Glutamatergic neuron (in vitro differentiated cells): ENCODE measurements around the gene LRRC25. TPM values are rescaled to one million over a fixed set of nuclear protein-coding genes. Genes with fewer than 3 reads are reported as not detected.
"Not testable (repeated sequence)": the region's sequence is repeated elsewhere in the genome, so short reads cannot be mapped to it uniquely, and the experiment has no call there.

Experiments used
- DNase-seq: peaks from one replicate; pipeline ENCODE4 v3.0.0; 2022
- H3K27ac Mint-ChIP-seq: one replicate; pipeline ENCODE4 v1.8.0; 2020; ENCODE audit warnings: mild to moderate bottlenecking, mixed read lengths, inconsistent platforms; ENCODE audit not compliant: unreplicated experiment
- H3K27me3 Mint-ChIP-seq: one replicate; pipeline ENCODE4 v1.8.0; 2020; ENCODE audit warnings: mild to moderate bottlenecking, moderate library complexity, mixed read lengths, inconsistent platforms; ENCODE audit not compliant: unreplicated experiment
- H3K36me3 Mint-ChIP-seq: one replicate; pipeline ENCODE4 v1.8.0; 2020; ENCODE audit warnings: mild to moderate bottlenecking, mixed read lengths, inconsistent platforms; ENCODE audit not compliant: unreplicated experiment
- H3K4me1 Mint-ChIP-seq: one replicate; pipeline ENCODE4 v1.8.0; 2020; ENCODE audit warnings: mild to moderate bottlenecking, low read depth, mixed read lengths, inconsistent platforms; ENCODE audit not compliant: unreplicated experiment
- H3K4me3 Mint-ChIP-seq: one replicate; pipeline ENCODE4 v1.8.0; 2020; ENCODE audit warnings: mild to moderate bottlenecking, mixed read lengths, inconsistent platforms; ENCODE audit not compliant: unreplicated experiment
- H3K9me3 Mint-ChIP-seq: one replicate; pipeline ENCODE4 v1.8.0; 2020; ENCODE audit warnings: mild to moderate bottlenecking, moderate library complexity, mixed read lengths, inconsistent platforms; ENCODE audit not compliant: unreplicated experiment
- total RNA-seq: library from RNA; stranded (reverse); fragmentation: NEBNext Ultra II Directional; extraction: Animal tissue kit (Norgen Biotek cat#: 25700); gene quantifications from one replicate; pipeline ENCODE4 v1.2.1, GENCODE V29; 2021; ENCODE audit not compliant: unreplicated experiment
- TF ChIP-seq, protein P1 (sequence below): fragments of 200-600 bp; sonication (generic); IDR thresholded peaks from one replicate; pipeline ENCODE4 v1.5.0; 2021; ENCODE audit not compliant: partially characterized antibody, unreplicated experiment

LRRC25 gene
- total RNA-seq, 1 donor from 2014 or later = not detected

DNA sequence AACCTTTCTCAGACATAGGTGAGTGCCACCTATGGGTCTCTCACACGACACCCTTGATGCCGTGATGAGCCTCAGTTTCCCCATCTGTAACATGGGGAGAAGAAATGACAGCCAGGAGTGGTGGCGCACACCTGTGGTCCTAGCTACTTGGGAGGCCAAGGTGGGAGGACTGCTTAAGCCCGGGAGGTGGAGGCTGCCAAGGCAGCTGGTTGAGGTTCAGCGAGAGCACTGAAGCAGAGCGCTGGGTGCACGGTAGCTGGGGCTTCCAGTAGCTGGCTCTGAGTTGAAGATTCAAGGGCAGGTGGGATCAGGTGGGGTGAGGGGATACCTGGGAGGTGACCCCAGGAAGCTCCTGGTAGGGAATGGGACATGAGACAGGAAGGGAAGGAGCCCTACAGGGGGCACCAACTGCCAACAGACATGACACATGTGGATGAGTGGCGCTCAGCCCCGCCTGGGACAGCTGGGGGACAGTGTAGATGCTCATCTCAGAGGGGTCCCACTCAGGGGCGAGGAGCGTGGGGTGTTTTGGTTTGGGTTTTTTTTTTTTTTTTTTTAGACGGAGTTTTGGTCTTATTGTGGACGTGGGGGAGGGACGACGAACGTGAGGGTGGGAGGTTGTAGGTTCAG lies 15.3 kb upstream of the LRRC25 start:
- peaks cover 6% of the 10 kb centered on the region for H3K9me3 Mint-ChIP-seq
- no peaks in the 10 kb centered on the region for H3K36me3 Mint-ChIP-seq
- H3K27ac Mint-ChIP-seq = no peak overlapping the region
- DNase-seq = no peak
- TF ChIP-seq, protein P1, sequence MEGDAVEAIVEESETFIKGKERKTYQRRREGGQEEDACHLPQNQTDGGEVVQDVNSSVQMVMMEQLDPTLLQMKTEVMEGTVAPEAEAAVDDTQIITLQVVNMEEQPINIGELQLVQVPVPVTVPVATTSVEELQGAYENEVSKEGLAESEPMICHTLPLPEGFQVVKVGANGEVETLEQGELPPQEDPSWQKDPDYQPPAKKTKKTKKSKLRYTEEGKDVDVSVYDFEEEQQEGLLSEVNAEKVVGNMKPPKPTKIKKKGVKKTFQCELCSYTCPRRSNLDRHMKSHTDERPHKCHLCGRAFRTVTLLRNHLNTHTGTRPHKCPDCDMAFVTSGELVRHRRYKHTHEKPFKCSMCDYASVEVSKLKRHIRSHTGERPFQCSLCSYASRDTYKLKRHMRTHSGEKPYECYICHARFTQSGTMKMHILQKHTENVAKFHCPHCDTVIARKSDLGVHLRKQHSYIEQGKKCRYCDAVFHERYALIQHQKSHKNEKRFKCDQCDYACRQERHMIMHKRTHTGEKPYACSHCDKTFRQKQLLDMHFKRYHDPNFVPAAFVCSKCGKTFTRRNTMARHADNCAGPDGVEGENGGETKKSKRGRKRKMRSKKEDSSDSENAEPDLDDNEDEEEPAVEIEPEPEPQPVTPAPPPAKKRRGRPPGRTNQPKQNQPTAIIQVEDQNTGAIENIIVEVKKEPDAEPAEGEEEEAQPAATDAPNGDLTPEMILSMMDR = no peak
- no peak overlapping the region for H3K4me3 Mint-ChIP-seq
- H3K27me3 Mint-ChIP-seq = peaks cover 6% of the 10 kb centered on the region
- peaks cover 14% of the 10 kb centered on the region for H3K4me1 Mint-ChIP-seq

DNA sequence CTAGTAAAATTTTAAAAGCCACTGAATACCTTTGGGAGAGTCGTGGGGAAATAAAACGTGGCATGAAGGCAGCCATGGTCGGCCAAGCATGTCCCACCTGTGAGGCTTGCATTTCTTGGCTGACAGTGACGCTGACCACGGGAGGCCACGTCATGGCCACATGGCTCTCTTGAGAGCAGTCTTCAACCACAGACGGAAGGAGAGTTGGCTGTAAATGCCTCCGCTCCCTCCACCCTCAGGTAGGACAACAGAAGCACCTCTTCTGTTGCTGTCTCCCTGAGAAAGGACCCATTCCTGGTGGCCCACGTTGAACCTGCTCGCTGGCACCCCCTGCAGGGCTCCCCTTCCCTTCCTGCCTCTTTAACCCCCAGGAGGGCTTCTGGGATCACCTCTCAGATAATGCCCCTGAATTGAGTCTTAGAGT lies 10.6 kb upstream of the LRRC25 start:
- peaks cover 3% of the 10 kb centered on the region for H3K9me3 Mint-ChIP-seq
- no peak overlapping the region for H3K4me3 Mint-ChIP-seq
- DNase-seq = no peak
- H3K4me1 Mint-ChIP-seq = peaks cover 2% of the 10 kb centered on the region
- H3K27me3 Mint-ChIP-seq = peaks cover 3% of the 10 kb centered on the region
- TF ChIP-seq, protein P1 = no peak
- no peak overlapping the region for H3K27ac Mint-ChIP-seq
- H3K36me3 Mint-ChIP-seq = no peaks in the 10 kb centered on the region

DNA sequence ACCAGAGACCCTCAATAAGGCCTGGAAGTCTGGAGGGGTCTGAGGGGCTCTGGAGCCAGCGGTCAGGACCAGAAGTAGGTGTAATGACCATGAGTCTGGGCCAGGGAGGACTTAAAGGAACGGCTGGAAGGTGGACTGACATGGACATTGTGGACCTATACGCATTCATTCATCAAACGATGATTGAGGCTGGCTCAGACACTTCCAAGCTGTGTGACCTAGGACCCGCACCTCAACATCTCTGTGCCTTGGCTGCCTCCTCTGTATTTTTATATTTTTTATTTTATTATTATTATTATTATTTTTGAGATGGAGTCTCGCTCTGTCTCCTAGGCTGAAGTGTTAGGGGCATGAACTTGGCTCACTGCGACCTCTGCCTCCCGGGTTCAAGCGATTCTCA lies 9.3 kb upstream of the LRRC25 start:
- TF ChIP-seq, protein P1 = no peak
- peaks cover 3% of the 10 kb centered on the region for H3K9me3 Mint-ChIP-seq
- no peak for DNase-seq
- H3K4me3 Mint-ChIP-seq = no peak overlapping the region
- no peaks in the 10 kb centered on the region for H3K36me3 Mint-ChIP-seq
- H3K27me3 Mint-ChIP-seq = peaks cover 5% of the 10 kb centered on the region
- H3K4me1 Mint-ChIP-seq = peaks cover 2% of the 10 kb centered on the region
- no peak overlapping the region for H3K27ac Mint-ChIP-seq

DNA sequence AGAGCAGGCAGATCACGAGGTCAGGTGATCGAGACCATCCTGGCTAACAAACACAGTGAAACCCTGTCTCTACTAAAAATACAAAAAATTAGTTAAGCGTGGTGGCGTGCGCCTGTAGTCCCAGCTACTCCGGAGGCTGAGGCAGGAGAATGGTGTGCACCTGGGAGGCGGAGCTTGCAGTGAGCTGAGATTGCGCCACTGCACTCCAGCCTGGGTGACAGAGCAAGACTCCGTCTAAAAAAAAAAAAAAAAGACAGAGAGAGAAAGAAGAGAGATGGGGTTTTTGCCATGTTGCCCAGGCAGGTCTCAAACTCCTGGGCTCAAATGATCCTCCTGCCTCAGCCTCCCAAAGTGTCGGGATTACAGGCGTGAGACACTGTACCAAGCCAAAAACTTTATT lies 8.3 kb upstream of the LRRC25 start:
- DNase-seq, H3K9me3 Mint-ChIP-seq, H3K27me3 Mint-ChIP-seq, H3K36me3 Mint-ChIP-seq, H3K27ac Mint-ChIP-seq, H3K4me1 Mint-ChIP-seq, H3K4me3 Mint-ChIP-seq: not testable (repeated sequence)

DNA sequence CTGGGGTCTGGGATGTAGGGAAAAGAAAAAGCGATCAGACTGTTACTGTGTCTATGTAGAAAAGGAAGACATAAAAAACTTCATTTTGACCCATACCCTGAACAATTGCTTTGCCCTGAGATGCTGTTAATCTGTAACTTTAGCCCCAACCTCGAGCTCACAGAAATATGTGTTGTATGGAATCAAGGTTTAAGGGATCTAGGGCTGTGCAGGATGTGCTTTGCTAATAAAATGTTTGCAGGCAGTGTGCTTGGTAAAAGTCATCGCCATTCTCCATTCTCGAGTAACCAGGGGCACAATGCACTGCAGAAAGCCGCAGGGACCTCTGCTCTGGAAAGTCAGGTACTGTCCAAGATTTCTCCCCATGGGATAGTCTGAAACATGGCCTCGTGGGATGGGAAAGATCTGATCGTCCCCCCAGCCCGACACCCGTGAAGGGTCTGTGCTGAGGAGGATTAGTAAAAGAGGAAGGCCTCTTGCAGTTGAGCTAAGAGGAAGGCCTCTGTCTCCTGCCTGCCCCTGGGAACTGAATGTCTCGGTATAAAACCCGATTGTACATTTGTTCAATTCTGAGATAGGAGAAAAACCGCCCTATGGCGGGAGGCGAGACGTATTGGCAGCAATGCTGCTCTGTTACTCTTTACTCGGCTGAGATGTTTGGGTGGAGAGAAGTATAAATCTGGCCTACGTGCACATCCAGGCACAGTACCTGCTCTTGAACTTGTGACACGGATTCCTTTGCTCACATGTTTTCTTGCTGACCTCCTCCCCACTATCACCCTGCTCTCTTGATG lies 5.2 kb upstream of the LRRC25 start:
- not testable (repeated sequence) for H3K36me3 Mint-ChIP-seq, H3K9me3 Mint-ChIP-seq, H3K27me3 Mint-ChIP-seq, H3K4me1 Mint-ChIP-seq, H3K27ac Mint-ChIP-seq, H3K4me3 Mint-ChIP-seq, DNase-seq

DNA sequence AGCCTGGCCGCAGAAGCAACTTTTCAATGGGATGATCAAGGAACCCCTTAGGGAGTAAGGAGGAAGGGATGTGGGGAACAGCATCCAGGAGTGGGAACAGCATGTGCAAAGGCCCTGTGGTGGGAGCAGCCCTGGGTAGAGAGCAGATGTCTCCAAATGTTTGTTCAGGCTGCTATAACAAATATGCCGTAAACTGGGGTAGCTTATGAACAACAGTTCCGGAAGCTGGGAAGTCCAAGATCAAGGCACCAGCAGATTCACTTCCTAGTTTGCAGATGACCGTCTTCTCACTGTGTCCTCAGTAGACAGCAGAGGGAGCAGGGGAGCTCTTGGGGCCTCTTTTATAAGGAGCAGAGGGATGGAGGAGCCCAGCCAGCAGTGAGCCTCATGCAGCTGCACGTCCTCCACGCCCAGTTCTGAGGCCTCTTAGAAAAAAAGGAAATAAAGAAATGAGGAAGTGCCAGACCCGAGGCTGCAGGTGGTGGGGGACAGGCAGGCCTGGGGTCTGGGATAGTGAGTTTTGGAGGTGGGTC lies 4.2 kb upstream of the LRRC25 start:
- Mint-ChIP-seq H3K27ac (no peak overlapping the region), H3K9me3 (no peaks in the 10 kb centered on the region), H3K4me3 (no peak overlapping the region), H3K36me3 (no peaks in the 10 kb centered on the region), H3K4me1 (no peaks in the 10 kb centered on the region), H3K27me3 (peaks cover 4% of the 10 kb centered on the region)
- TF ChIP-seq, protein P1 = no peak
- DNase-seq = no peak
